HG03520 (cell line): ENCODE measurements around the gene BRMS1.
"Not testable (repeated sequence)": the region's sequence is repeated elsewhere in the genome, so short reads cannot be mapped to it uniquely, and the experiment has no call there.

Experiments used
- ATAC-seq: cut with Tn5 transposase; IDR thresholded peaks from one replicate; pipeline ENCODE4 v1.9.1; 2021; ENCODE audit warnings: mild to moderate bottlenecking, moderate library complexity; ENCODE audit not compliant: unreplicated experiment

The BRMS1 gene, protein sequence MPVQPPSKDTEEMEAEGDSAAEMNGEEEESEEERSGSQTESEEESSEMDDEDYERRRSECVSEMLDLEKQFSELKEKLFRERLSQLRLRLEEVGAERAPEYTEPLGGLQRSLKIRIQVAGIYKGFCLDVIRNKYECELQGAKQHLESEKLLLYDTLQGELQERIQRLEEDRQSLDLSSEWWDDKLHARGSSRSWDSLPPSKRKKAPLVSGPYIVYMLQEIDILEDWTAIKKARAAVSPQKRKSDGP

GRCh38 chr11:66344550-66345315 lies at the start of gene BRMS1:
Gene BRMS1 (minus strand): TSS chr11:66345104. CDS start chr11:66342234, 2,870 bp downstream.
- peak; percentile 67 for ATAC-seq

- ATAC-seq: no peak
Measured at GRCh38 chr11:66393954-66394353, 49.0 kb upstream of the BRMS1 start.

DNA sequence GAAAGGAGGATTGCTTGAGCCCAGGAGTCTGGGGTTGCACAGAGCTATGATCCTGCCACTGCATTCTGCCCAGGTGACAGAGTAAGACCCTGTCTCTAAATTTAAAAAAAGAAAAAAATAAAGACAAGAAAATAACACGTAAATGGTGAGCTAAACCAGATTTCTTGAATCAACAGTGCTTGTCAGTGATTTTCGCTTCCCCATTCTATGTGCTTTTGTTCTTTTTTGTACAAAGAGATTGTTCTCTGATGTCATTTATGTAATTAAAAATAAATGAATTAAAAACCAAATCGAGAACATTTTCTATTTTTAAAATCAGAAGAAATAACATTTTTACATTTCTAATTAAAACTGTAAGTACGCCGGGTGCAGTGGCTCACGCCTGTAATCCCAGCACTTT lies 46.4 kb upstream of the BRMS1 start:
- ATAC-seq: no peak

DNA sequence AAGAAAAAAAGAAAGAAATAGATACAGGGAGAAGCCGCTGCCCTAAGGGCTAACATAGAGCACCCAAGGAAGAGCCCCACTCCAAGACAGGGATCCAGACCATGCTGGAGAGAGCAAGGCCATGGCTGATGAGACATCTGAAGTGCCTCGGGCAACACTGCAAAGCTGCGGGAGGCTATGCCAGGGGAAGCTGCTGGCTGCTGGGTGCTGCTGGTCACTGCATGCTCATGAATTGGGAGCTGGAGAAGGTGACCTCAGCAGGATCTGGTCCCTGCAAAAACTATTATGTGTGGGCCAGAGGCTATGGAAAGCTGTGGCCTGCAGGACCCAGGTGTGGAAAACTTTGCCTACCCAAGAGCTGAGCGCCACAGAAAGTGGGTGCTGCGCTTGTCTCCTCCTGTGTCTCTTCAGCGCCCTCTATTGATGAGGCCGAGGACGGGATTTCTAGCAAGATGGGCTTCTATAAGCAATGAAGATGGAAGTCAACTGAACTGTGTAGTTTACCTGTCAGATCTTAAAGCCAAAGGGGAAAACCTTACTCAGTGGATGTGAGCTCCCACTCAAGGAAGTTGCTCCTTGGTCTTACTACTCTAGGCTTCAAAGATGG lies 44.0 kb upstream of the BRMS1 start:
- no peak for ATAC-seq

GRCh38 chr11:66386171-66387069 lies 41.5 kb upstream of the BRMS1 start:
- ATAC-seq: no peak

DNA sequence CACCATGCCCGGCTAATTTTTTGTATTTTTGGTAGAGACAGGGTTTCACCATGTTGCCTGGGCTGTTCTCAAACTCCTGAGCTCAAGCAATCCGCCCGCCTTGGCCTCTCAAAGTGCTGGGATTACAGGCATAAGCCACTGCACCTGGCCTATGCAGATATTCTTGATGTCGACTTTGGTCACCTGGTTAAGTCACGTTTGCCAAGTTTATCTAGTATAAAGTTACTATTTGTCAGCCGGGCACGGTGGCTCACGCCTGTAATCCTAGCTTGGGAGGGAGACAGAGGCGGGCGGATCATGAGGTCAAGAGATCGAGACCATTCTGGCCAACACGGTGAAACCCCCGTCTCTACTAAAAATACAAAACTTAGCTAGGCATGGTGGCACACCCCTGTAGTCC lies 39.4 kb upstream of the BRMS1 start:
- not testable (repeated sequence) for ATAC-seq

GRCh38 chr11:66380264-66380663 lies 35.4 kb upstream of the BRMS1 start:
- not testable (repeated sequence) for ATAC-seq

DNA sequence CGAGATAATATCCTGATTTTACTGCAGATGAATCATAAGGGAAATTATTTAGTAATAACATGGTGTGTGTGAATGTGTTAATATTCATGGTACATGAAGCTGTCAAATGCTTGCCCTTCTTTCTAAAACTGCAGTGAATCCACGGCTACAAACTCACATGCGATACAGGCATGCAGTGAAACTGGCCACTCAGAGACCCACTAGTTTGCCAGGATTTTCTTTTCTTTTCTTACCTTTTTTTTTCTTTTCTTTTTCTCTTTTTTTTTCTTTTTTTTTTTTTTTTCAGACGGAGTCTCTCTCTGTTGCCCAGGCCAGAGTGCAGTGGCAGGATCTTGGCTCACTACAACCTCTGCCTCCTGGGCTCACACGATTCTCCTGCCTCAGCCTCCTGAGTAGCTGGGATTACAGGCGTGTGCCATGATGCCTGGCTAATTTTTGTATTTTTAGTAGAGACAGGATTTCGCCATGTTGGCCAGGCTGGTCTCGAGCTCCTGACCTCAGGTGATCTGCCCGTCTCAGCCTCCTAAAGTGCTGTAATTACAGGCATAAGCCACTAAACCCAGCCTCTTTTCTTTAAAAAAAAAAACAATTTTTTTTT lies 28.9 kb upstream of the BRMS1 start:
- ATAC-seq: not testable (repeated sequence)

DNA sequence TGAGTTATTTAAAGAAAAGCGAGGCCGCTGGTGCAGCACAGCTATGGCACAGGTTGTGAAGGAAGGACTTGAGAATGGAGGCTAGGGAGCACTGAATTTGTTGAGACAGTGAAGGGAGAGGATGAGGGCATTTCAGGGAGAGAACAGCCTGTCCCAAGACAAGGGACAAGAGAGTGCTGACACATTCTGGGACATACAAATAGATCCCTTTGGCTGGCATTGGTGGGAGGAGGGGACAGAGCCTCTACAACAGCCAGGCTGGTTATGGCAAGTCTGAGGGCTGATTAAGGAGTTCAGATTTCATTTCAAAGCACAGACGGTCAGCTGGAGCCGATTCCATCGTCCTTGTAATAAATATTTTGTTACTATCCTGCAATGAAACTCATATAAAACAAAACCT lies 28.4 kb upstream of the BRMS1 start:
- no peak for ATAC-seq

DNA sequence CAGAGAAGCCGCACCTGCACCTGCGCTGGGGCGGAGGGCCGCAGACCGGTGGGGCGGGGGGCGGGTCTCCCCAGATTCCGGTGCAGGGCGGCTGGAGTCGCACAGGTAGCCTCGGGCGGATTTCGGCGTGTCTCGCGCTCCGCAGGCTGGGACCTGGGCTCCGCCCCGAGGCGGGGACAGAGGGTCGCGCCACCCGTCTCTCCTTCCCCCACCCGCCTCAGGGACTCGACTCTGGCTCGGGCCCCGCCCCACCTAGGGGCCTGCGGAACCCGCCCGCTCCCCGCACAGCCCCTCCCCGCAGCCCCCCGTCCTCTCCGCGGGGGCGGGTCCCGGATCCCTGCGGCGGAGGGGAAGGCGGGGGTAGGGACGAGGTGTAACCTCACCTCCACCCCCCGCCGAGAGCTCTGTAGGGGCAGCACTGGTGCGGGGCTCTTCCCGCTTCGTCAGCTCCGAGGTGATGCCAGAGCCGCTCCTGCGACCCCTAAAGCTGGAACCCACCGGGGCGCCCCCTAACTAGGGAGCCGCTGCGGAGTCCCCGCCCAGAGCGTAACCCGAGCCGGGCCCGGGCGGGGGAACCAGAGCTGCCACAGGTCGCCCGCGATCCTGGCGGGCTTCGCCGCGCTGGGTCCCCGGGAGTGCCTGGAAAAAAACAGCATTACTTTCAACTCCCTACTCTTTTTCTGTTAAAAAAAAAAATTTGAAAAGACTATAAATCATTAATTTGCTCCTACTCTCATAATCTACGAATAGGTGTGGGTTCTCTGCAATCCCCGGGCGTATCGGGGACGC lies 26.9 kb upstream of the BRMS1 start, which contains the start of gene SLC29A2:
TSS of gene SLC29A2 (minus strand) at position 134 of the 789 bp plus-strand sequence. CDS start 169 bp downstream, outside the sequence.
- ATAC-seq: peak; percentile 50

DNA sequence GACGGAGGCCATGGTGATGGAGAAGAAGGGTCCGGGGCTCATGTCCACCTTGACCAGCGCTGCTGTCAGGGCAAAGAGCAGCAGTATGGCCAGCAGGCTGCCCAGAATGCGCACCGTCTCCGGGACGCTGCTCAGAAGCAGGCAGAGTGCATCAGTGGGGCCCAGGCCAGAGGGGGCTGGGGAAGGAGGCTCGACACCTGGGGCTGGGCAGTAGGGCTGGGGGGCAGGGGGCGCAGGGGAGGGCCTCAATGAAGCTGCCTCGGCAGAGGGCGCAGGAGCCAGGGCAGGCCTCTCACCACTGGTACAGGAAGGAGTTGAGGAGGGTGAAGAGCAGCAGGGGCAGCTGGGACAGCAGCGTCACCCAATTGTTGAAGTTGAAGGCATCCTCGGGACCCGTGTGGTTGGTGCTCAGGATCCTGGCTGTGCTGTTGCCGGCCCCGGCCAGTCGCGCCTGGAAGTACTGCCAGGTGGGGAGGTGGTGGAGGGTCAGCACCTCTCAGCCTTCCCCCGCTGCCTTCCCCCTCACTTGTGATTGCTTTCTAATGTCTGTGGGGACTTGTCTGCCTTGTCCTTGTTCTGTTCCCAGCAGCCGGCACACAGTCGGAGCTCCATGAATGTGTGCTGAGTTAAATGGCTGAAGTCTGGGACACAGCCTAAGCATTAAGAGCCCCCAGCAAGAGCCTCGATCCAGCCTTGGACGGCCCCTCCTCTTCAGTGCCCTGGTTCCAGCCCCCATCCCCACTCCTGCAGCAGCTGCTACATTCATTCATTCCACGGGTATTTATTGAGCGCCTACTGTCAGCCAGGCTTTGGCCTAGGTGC lies 24.4 kb upstream of the BRMS1 start:
- ATAC-seq: no peak

DNA sequence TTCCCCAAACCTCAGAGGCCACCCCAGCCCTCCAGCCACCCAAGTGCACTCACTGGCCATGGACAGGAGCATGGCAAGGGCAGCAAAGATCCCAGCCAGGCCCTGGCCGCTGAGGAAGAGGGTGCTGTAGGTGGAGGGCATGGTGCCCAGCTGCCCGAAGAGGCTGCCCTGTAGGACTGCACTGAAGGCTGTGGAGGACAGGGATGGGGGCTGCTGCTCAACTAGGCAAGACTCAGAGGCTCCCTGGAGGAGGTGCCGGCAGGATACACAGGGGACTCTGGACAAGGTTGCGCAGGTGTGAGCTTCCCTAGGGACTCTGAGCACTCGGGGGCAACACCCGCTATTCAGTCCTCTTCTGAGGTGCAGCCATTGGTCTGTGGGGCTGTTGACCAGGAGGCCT lies 23.6 kb upstream of the BRMS1 start:
- no peak for ATAC-seq

GRCh38 chr11:66367561-66368312 lies 22.8 kb upstream of the BRMS1 start:
- ATAC-seq: no peak

- ATAC-seq: no peak
Measured at GRCh38 chr11:66366844-66367477, 22.1 kb upstream of the BRMS1 start.

DNA sequence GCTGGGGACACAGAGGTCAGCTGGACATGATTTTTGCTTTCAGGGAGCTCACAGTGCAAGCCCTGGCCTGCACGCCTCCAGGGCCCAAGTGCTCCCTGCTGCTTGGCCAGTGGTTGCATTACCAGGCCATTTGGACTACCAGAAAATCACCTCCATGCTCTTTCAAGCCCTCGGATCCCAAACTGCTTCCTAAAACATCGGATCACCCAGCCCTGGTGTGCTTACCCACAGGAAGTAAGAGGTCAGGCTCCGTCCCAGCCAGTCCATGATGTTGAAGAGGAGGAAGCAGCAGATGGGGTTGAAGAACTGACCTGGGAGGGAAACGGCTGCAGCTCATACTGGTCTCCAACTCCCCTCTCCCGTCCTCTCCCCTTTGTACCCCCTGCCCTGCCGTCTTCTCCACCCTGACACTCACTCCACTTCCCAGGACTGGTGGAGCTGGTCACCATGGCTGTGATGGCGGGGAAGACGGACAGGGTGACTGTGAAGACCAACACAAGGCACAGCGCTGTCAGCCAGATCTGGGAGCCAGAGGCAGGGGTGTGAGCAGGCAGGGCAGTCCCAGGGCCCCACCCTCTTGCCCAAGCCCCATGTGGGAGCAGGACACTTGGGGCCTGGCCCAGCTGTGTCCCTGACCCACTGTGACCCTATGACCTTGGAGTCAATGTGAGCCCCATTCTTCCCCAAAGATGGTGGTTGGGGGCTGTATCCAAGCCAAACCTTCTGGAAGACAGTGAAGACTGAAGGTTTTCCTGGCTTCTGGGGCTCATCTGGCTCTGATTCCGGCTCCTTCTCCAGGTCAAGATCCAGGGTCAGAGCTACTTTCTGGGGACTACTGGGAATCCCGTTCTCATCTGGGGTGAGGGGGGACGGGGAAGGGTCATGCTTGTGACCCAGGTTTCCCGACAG lies 21.1 kb upstream of the BRMS1 start:
- ATAC-seq: no peak

GRCh38 chr11:66365166-66365565 lies 20.3 kb upstream of the BRMS1 start:
- no peak for ATAC-seq
